Stimulated activated CD4-positive, alpha-beta T cell treated with anti-CD3 and anti-CD28 coated beads, Interleukin-1b, Interleukin-23, amount 100 ng/mL, for 48 hours (primary cell): Measurements from ENCODE around the gene SLC2A6.

ENCODE experiments used
- DNase-seq: peaks from one replicate; pipeline ENCODE4 v3.0.0-alpha.2; 2020

Gene SLC2A6

GRCh38 chr9:133476036-133476931, 2.6 kb downstream of the SLC2A6 start:
- no peak for DNase-seq

GRCh38 chr9:133475292-133476012, 3.4 kb downstream of the SLC2A6 start:
- DNase-seq: no peak

GRCh38 chr9:133474853-133475252, 4.0 kb downstream of the SLC2A6 start:
- DNase-seq: no peak

GRCh38 chr9:133474215-133474614, 4.7 kb downstream of the SLC2A6 start:
- no peak for DNase-seq

GRCh38 chr9:133473743-133474142, 5.2 kb downstream of the SLC2A6 start:
- DNase-seq: no peak

- no peak for DNase-seq
Measured at GRCh38 chr9:133472753-133473378, 6.0 kb downstream of the SLC2A6 start.

GRCh38 chr9:133472277-133472645, 6.6 kb downstream of the SLC2A6 start:
- no peak for DNase-seq

GRCh38 chr9:133471551-133472276, 7.2 kb downstream of the SLC2A6 start:
- DNase-seq: no peak

- no peak for DNase-seq
Measured at GRCh38 chr9:133470988-133471387, 7.9 kb downstream of the SLC2A6 start.

GRCh38 chr9:133470427-133470924, 8.4 kb downstream of the SLC2A6 start:
- no peak for DNase-seq

GRCh38 chr9:133468777-133469421, 10.0 kb downstream of the SLC2A6 start:
- no peak for DNase-seq

- no peak for DNase-seq
Measured at GRCh38 chr9:133468374-133468773, 10.5 kb downstream of the SLC2A6 start.

- no peak for DNase-seq
Measured at GRCh38 chr9:133467101-133467500, 11.8 kb downstream of the SLC2A6 start.

- DNase-seq: no peak
Measured at GRCh38 chr9:133465984-133466383, 12.9 kb downstream of the SLC2A6 start.

- no peak for DNase-seq
Measured at GRCh38 chr9:133464638-133465037, 14.3 kb downstream of the SLC2A6 start.

GRCh38 chr9:133463864-133464615, 14.9 kb downstream of the SLC2A6 start:
- no peak for DNase-seq

- no peak for DNase-seq
Measured at GRCh38 chr9:133463234-133463863, 15.6 kb downstream of the SLC2A6 start.

- DNase-seq: no peak
Measured at GRCh38 chr9:133461975-133462374, 16.9 kb downstream of the SLC2A6 start.

- DNase-seq: peak; percentile 9
Measured at GRCh38 chr9:133460405-133461175, 18.3 kb downstream of the SLC2A6 start.
